Spleen (tissue), 7 donors: ENCODE results near the gene DAB2IP.

ENCODE experiments used
- CTCF ChIP-seq, 11 experiments: fragments of 200-600 bp in 7 of 11; fragments of 450-650 bp in 4 of 11; sonication (generic) in 4 of 11; IDR thresholded peaks in 8 of 11; conservative IDR thresholded peaks in 3 of 11; 1 replicate in 7 of 11; 2 replicates in 4 of 11; pipeline versions ENCODE4 v1.4.0 to v1.8.0; 2016 to 2021; ENCODE audit warnings: antibody characterized with exemption in 11 of 11, inconsistent platforms in 4 of 11, mild to moderate bottlenecking in 1 of 11
- POLR2A ChIP-seq, 3 donors: fragments of 450-650 bp; IDR thresholded peaks; one replicate each; pipeline ENCODE4 v1.5.1; 2017; ENCODE audit warnings: antibody characterized with exemption in 3 of 3, mild to moderate bottlenecking in 1 of 3
- POLR2AphosphoS5 ChIP-seq, 3 donors: sonication (generic); formaldehyde crosslinking; IDR thresholded peaks; one replicate each; pipeline ENCODE4 v1.5.1; 2017; ENCODE audit warnings: antibody characterized with exemption in 3 of 3
- donor health status: DM: no; HTN: no; CAD: no; lungs with moderate emphysema.
- donor health status: DM: no; HTN: no; CAD: no.
- donor health status: DM: no; HTN: no; CAD: no.

DNA sequence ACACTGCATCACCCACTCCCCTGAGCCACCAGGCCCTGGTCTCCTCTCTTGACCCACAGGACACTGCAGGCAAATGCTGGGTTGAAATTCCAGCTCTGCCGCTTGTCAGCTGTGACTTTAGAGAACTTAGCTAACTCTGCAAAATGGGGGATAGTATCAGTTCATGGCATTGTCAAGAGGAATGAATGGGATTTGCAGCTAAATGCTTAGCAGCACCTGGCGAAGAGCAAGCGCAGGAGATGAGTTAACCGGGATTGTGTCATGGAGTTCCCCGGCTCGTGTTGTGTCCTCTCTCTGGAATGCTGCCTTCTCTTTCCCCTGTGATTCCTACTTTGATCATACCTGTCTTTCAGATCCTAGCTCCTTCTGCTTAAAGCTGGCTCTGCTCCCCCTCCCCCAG, 67.1 kb downstream of the DAB2IP start:
- TF ChIP-seq CTCF (IDR thresholded peaks at IDR 0.05 in 8 of 11, conservative IDR thresholded peaks at IDR 0.05 in 3 of 11): no peak
- no peak for TF ChIP-seq POLR2AphosphoS5 (IDR thresholded peaks at IDR 0.05)
- no peak for TF ChIP-seq POLR2A (IDR thresholded peaks at IDR 0.05)
